H1 (cell line): ENCODE data around the gene DPYD. TPM values are rescaled to one million over a fixed set of nuclear protein-coding genes. Genes with fewer than 3 reads are reported as not detected.

Source experiments
- ASH2L ChIP-seq: fragments of 200-600, 300-600 bp; sonication (generic); IDR thresholded peaks from one replicate; pipeline ENCODE4 v1.7.1; 2017; ENCODE audit warnings: low read length
- HDAC2 ChIP-seq, 2 experiments: fragments of 300-600 bp in 1 of 2; sonication (generic) in 1 of 2; IDR thresholded peaks; 2 replicates each; pipeline ENCODE4 v1.6.1; 2011 to 2012; ENCODE audit warnings: low read depth in 2 of 2, low read length in 2 of 2, mild to moderate bottlenecking in 2 of 2, moderate library complexity in 2 of 2, borderline replicate concordance in 1 of 2, inconsistent platforms in 1 of 2
- POLR2AphosphoS5 ChIP-seq: IDR thresholded peaks from 2 replicates; pipeline ENCODE4 v1.6.1; 2011; ENCODE audit warnings: low read depth, low read length
- SIRT6 ChIP-seq: IDR thresholded peaks from one replicate; pipeline ENCODE4 v1.7.1; 2012; ENCODE audit warnings: low read length, inconsistent platforms
- ZNF274 ChIP-seq: IDR thresholded peaks from 2 replicates; pipeline ENCODE4 v1.7.0; 2012; ENCODE audit warnings: low read length, borderline replicate concordance; ENCODE audit errors: extremely low read depth
- polyA plus RNA-seq, 7 experiments: library from polyadenylated mRNA; depleted of rRNA in 3 of 7; stranded (reverse) in 5 of 7; unstranded in 2 of 7; fragments of >200 nt in 5 of 7; fragments of 200-250 nt in 2 of 7; gene quantifications; 1 replicate in 5 of 7; 2 replicates in 1 of 7; 4 replicates in 1 of 7; pipeline versions ENCODE4 v1.2.1 to v1.2.3, GENCODE V29; 2011 to 2013; ENCODE audit warnings: missing spikeins in 2 of 7, mixed read lengths in 2 of 7
- total RNA-seq: library from RNA; stranded (reverse); fragmentation: NEBNext Ultra II Directional; extraction: Animal tissue kit (Norgen Biotek cat#: 25700); gene quantifications from 2 replicates; pipeline ENCODE4 v1.2.1, GENCODE V29; 2021

The DPYD gene
- total and polyA plus RNA-seq, 2 of the 8 experiments (the other 6 are each of a cell fraction or from before 2014, with no cell fraction given): 0.29 to 0.73 TPM

DNA sequence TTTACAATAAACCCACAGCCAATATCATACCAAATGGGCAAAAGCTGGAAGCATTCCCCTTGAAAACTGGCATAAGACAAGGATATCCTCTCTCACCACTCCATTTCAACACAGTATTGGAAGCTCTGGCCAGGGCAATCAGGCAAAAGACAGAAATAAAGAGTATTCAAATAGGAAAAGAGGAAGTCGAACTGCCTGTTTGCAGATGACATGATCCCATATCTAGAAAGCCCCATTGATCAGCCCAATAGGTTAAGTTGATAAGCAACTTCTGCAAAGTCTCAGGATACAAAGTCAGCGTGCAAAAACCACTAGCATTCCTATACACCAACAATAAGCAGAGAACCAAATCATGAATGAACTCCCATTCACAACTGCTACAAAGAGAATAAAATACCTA, 235.5 kb downstream of the DPYD start (continued):
- TF ChIP-seq ZNF274: no peak
- no peak for TF ChIP-seq HDAC2 (IDR thresholded peaks at IDR 0.05; ENCODE audit: borderline replicate concordance in 1 of 2, low read depth in 2 of 2, low read length in 2 of 2)
- TF ChIP-seq POLR2AphosphoS5: no peak
- no peak for TF ChIP-seq SIRT6
- TF ChIP-seq ASH2L: no peak
